ENCODE measurements around the gene MGLL. TPM values are rescaled to one million over a fixed set of nuclear protein-coding genes. Genes with fewer than 3 reads are reported as not detected.

Gene MGLL
- total RNA-seq, 1 donor from 2014 or later = 0.97 TPM

DNA sequence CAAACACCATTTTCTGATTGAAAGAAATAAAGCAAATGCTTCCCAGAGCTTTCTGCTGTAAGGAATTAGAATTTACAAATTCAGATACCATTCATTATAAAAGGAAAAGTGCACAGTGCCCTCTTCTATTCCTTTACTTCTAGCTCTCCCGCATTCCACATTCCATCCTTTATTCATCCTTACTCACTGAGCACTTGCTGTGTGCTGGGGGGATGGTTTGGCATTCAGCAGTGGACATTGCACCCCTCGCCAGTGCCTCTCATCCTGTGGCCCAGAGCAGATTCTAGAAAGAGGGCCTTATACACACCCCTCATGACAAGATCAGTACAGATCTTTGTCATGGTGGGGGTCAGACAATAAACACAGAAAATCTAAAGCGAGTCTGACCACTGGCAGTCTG, 73.0 kb downstream of the MGLL start:
- TF ChIP-seq, protein P1, sequence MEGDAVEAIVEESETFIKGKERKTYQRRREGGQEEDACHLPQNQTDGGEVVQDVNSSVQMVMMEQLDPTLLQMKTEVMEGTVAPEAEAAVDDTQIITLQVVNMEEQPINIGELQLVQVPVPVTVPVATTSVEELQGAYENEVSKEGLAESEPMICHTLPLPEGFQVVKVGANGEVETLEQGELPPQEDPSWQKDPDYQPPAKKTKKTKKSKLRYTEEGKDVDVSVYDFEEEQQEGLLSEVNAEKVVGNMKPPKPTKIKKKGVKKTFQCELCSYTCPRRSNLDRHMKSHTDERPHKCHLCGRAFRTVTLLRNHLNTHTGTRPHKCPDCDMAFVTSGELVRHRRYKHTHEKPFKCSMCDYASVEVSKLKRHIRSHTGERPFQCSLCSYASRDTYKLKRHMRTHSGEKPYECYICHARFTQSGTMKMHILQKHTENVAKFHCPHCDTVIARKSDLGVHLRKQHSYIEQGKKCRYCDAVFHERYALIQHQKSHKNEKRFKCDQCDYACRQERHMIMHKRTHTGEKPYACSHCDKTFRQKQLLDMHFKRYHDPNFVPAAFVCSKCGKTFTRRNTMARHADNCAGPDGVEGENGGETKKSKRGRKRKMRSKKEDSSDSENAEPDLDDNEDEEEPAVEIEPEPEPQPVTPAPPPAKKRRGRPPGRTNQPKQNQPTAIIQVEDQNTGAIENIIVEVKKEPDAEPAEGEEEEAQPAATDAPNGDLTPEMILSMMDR (IDR thresholded peaks at IDR 0.05; ENCODE audit: unreplicated experiment) = no peak
- H3K27me3 Mint-ChIP-seq (ENCODE audit: unreplicated experiment) = peaks cover 6% of the 10 kb centered on the region
- DNase-seq (ENCODE audit: low spot score) = no peak
- H3K36me3 Mint-ChIP-seq (ENCODE audit: low read depth, unreplicated experiment) = no peaks in the 10 kb centered on the region
- no peak overlapping the region for H3K4me3 Mint-ChIP-seq (ENCODE audit: unreplicated experiment)
- no peak overlapping the region for H3K27ac Mint-ChIP-seq (ENCODE audit: unreplicated experiment)
- H3K4me1 Mint-ChIP-seq (ENCODE audit: unreplicated experiment) = peaks cover 8% of the 10 kb centered on the region
- no peaks in the 10 kb centered on the region for H3K9me3 Mint-ChIP-seq (ENCODE audit: unreplicated experiment)

DNA sequence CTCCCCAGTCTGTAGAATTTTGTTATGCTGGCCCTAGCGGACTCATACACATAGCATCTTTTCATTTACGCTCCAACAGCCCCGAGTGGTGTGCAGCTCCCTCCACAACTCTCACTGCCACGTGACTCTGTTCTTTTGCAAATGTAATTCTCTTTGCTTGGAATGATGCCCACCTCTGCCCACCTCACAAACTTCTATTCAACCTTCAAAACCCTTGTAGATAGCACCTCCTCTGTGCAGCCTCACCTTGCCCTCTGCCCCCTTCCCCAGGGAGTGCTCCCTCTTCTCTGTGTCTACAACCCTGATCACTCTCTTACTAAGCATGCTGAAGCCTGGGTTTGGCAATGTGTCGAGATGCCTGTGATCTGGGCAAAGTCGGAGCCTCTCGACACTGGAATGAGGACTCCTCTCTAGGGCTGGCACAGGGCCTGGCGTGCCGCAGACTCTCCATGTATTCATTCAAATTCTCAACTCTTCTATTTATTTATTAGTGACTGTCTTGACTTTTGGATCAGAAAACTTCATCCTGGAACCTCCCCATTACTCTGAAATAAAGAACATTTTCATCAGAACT, 73.5 kb downstream of the MGLL start:
- DNase-seq (ENCODE audit: low spot score) = no peak
- Mint-ChIP-seq H3K36me3 (ENCODE audit: low read depth, unreplicated experiment) (no peaks in the 10 kb centered on the region), H3K4me1 (ENCODE audit: unreplicated experiment) (peaks cover 13% of the 10 kb centered on the region), H3K4me3 (ENCODE audit: unreplicated experiment) (no peak overlapping the region), H3K27me3 (ENCODE audit: unreplicated experiment) (peaks cover 6% of the 10 kb centered on the region), H3K27ac (ENCODE audit: unreplicated experiment) (no peak overlapping the region), H3K9me3 (ENCODE audit: unreplicated experiment) (no peaks in the 10 kb centered on the region)
- TF ChIP-seq, protein P1 (IDR thresholded peaks at IDR 0.05; ENCODE audit: unreplicated experiment) = no peak

DNA sequence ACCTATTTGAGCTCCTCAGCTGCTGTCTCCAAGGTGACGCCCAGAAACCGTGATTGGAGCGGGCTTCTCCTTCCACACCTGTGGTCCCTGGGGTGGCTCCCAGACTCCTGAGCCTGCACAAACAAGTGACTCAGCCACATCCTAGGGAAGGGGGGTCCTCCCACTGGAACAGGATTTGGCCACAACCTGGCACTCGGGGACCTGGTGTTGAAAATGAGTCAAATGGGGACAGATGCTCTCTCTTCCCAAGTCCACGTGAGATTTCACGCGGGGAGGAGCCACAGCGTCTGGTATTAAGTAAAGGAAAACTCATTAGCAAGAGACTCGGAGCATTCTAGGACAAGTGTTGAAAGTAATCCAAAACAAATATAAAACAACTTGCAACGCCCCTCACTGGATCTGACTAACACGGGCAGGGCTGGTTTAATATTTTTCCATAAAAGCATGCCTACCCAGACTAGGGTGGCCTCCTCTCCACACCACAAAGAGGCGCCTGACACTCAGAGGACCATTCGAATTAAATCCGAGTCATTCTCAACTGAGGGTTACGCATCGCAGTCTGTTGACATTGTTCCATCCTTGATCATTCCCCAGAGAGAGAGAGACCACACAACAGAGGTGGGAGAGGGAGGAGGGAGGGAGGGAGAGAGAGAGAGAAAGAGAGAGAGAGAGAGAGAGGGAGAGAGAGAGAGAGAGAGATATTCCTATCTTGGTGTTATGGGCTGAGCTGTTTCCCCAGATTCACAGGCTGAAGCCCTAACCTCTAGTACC, 74.4 kb downstream of the MGLL start:
- no peak overlapping the region for H3K27ac Mint-ChIP-seq (ENCODE audit: unreplicated experiment)
- no peaks in the 10 kb centered on the region for H3K36me3 Mint-ChIP-seq (ENCODE audit: low read depth, unreplicated experiment)
- TF ChIP-seq, protein P1 (IDR thresholded peaks at IDR 0.05; ENCODE audit: unreplicated experiment) = no peak
- no peak for DNase-seq (ENCODE audit: low spot score)
- H3K4me3 Mint-ChIP-seq (ENCODE audit: unreplicated experiment) = no peak overlapping the region
- peaks cover 21% of the 10 kb centered on the region for H3K4me1 Mint-ChIP-seq (ENCODE audit: unreplicated experiment)
- H3K27me3 Mint-ChIP-seq (ENCODE audit: unreplicated experiment) = peaks cover 6% of the 10 kb centered on the region
- H3K9me3 Mint-ChIP-seq (ENCODE audit: unreplicated experiment) = no peaks in the 10 kb centered on the region

DNA sequence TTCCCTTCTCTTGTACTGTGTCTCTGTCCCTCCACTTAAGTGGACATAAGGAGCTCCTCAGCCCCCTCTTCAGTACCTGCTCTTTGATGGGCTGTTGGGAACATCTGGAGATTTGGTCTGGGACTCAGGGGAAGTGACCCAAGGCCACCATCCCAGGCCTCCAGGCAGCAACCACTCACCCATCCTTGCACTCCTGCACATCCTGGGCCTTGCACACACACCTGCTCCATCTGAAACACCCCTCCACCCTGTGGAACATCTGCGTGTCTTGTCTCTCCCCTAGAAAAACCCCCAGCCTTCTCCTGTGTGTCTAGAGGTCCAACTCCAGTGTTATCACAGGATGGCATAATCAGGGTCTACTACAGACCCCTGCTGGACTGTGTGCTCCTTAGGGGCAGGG, 75.2 kb downstream of the MGLL start:
- Mint-ChIP-seq H3K4me3 (ENCODE audit: unreplicated experiment) (no peak overlapping the region), H3K36me3 (ENCODE audit: low read depth, unreplicated experiment) (no peaks in the 10 kb centered on the region), H3K27ac (ENCODE audit: unreplicated experiment) (no peak overlapping the region)

More for the DNA sequence above, 75.2 kb downstream of the MGLL start:
- TF ChIP-seq, protein P1 (IDR thresholded peaks at IDR 0.05; ENCODE audit: unreplicated experiment) = no peak
- no peaks in the 10 kb centered on the region for H3K9me3 Mint-ChIP-seq (ENCODE audit: unreplicated experiment)
- DNase-seq (ENCODE audit: low spot score) = no peak
- H3K4me1 Mint-ChIP-seq (ENCODE audit: unreplicated experiment) = peaks cover 21% of the 10 kb centered on the region
- peaks cover 6% of the 10 kb centered on the region for H3K27me3 Mint-ChIP-seq (ENCODE audit: unreplicated experiment)
